ENCODE data around the gene CTNND2. TPM values are rescaled to one million over a fixed set of nuclear protein-coding genes. Genes with fewer than 3 reads are reported as not detected.

CTNND2 gene
- total and polyA plus RNA-seq, 3 donors from 2014 or later, result 9.1 to 17.2 (median 11.3) TPM

DNA sequence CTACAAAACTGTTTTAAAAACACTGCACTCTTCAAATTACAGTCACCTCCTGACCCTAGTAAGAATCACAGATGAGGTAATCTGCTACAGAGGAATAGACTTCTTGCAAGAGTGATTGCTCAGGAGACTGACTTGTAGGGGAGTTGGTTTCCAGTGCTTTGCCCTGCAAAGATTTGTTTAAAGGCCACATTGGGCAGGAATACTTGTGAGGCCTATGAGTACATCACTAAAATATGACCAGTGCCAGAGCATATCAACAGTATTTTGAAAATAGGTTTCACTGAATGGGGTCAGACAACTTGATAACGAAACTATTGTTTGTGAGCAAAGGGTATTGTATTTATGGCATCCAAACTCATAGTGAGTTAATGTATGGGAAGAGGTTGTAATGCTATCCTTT is 21.5 kb upstream of the CTNND2 start:
- 83 to 96% methylated on average over 1 of the region's 1 CpG for WGBS, 2 donors
- no peak for DNase-seq
- intact Hi-C loops (cut with DNase I; ENCODE audit: low total_unique reads), result no loop called here
- Histone ChIP-seq H3K27ac (no peak overlapping the region), H3K4me1 (no peaks in the 10 kb centered on the region), H3K27me3 (no peaks in the 10 kb centered on the region), H3K36me3 (ENCODE audit: low read depth, missing control alignments) (no peaks in the 10 kb centered on the region), H3K9me3 (no peaks in the 10 kb centered on the region), H3K4me3 (no peak overlapping the region)
- TF ChIP-seq, protein P1, sequence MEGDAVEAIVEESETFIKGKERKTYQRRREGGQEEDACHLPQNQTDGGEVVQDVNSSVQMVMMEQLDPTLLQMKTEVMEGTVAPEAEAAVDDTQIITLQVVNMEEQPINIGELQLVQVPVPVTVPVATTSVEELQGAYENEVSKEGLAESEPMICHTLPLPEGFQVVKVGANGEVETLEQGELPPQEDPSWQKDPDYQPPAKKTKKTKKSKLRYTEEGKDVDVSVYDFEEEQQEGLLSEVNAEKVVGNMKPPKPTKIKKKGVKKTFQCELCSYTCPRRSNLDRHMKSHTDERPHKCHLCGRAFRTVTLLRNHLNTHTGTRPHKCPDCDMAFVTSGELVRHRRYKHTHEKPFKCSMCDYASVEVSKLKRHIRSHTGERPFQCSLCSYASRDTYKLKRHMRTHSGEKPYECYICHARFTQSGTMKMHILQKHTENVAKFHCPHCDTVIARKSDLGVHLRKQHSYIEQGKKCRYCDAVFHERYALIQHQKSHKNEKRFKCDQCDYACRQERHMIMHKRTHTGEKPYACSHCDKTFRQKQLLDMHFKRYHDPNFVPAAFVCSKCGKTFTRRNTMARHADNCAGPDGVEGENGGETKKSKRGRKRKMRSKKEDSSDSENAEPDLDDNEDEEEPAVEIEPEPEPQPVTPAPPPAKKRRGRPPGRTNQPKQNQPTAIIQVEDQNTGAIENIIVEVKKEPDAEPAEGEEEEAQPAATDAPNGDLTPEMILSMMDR (IDR thresholded peaks at IDR 0.05), result no peak
- no peak for TF ChIP-seq POLR2A (IDR thresholded peaks at IDR 0.05)

DNA sequence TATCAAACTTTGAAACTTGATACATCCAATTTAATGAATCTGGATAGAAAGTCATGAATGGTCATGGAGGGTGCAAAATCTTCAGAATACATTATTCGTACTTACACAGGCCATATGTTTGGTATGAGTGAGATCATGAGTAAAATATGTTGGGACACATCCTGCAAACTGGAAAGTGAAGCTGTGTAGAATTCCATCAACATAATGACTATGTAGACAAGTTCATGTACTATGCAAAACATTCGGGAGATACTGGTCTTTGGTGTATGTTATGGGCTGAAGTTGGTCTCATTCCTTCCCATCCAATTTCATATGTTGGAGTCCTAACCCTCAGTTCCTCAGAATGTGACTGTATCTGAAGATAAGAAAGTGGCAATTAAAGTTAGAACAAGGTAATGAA is 18.1 kb upstream of the CTNND2 start:
- intact Hi-C loops (cut with DNase I; ENCODE audit: low total_unique reads), result no loop called here
- WGBS, 2 donors, result 86 to 96% methylated on average over 2 of the region's 2 CpGs
- H3K27me3 ChIP-seq, result no peaks in the 10 kb centered on the region
- no peaks in the 10 kb centered on the region for H3K36me3 ChIP-seq (ENCODE audit: low read depth, missing control alignments)
- no peaks in the 10 kb centered on the region for H3K4me1 ChIP-seq
- no peak overlapping the region for H3K4me3 ChIP-seq
- H3K9me3 ChIP-seq, result no peaks in the 10 kb centered on the region
- H3K27ac ChIP-seq, result no peak overlapping the region
- DNase-seq, result no peak
- no peak for TF ChIP-seq POLR2A (IDR thresholded peaks at IDR 0.05)
- TF ChIP-seq, protein P1 (IDR thresholded peaks at IDR 0.05), result no peak

DNA sequence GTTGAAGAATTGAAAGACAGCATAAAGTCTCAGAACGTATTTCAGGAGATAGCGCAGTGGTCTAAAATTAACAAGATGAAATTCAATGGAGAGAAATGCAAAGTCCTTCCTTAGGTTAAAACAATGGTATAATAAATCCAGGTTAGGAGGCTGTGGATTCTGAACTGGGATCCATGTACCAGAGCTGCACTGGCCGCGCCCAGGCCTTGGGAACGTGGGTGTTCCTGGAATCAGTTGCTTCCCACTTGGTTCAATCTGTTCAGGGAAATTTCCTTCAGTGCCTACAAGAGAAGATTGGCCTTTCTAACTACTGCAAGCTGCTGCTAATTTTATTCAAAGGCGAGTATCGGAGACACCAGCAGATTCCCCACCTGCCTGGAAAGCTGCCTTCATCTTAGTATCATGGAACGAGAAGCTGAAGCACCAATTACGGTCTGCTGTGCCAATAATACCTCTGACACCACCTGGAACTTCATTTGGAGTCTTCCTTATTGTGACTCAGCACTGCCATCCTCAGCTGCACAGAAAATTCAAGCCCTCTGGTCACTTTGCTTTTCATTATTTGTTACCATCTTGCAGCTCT is 14.3 kb upstream of the CTNND2 start:
- Histone ChIP-seq H3K36me3 (ENCODE audit: low read depth, missing control alignments) (no peaks in the 10 kb centered on the region), H3K9me3 (no peaks in the 10 kb centered on the region), H3K4me1 (no peaks in the 10 kb centered on the region), H3K27ac (no peak overlapping the region), H3K4me3 (no peak overlapping the region), H3K27me3 (no peaks in the 10 kb centered on the region)
- intact Hi-C loops (cut with DNase I; ENCODE audit: low total_unique reads), result no loop called here
- TF ChIP-seq, protein P1 (IDR thresholded peaks at IDR 0.05), result no peak
- 90 to 92% methylated on average over 9 of the region's 9 CpGs for WGBS, 2 donors
- DNase-seq, result no peak

DNA sequence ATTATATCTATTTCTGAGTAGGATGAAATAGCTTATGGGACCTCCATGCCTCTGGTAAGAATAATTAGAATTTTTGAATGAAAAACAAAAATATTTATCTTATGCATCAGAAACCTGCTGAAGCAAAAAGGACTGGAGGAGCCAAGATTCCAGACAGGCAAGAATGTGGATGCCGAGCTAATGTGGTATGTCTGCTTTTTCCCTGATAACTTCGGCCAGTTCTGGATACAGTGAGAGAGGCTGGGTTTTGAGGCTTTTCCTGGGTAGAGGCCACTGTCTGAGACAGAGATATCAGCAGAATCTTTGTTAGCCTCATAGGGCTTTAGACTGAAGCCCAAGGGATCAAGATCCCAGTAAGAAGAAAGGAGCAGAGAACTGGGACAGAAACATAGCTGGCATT is 5.2 kb upstream of the CTNND2 start:
- TF ChIP-seq, protein P1 (IDR thresholded peaks at IDR 0.05), result no peak
- TF ChIP-seq POLR2A (IDR thresholded peaks at IDR 0.05), result no peak
- no peak overlapping the region for H3K27ac ChIP-seq
- intact Hi-C loops (cut with DNase I; ENCODE audit: low total_unique reads), result no loop called here
- H3K4me1 ChIP-seq, result no peaks in the 10 kb centered on the region
- no peaks in the 10 kb centered on the region for H3K27me3 ChIP-seq
- no peaks in the 10 kb centered on the region for H3K36me3 ChIP-seq (ENCODE audit: low read depth, missing control alignments)
- no peak for DNase-seq
- 69 to 77% methylated on average over 2 of the region's 2 CpGs for WGBS, 2 donors
- no peaks in the 10 kb centered on the region for H3K9me3 ChIP-seq
- H3K4me3 ChIP-seq, result no peak overlapping the region

DNA sequence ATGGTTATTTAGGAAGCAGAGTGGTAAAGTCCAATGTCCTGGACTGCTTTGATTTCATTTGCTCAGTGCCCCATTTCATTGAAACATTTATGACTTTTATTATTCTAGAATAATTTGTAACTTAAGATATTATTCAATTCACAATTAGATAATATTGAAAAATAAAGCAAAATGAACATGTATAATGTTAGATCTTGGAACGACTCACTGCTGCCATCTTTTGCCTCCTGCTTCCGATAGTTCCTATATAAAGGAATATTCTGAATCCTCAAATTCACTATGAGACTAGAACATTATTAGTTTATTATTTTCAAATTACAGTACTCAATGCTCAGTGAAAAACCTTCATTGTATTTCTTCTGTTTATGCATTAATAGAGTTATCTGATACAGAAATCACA is 2.3 kb upstream of the CTNND2 start:
- intact Hi-C loops (cut with DNase I; ENCODE audit: low total_unique reads), result no loop called here
- no peaks in the 10 kb centered on the region for H3K4me1 ChIP-seq
- no peak overlapping the region for H3K27ac ChIP-seq
- no peak for DNase-seq
- 56 to 62% methylated on average over 2 of the region's 2 CpGs for WGBS, 2 donors
- no peaks in the 10 kb centered on the region for H3K27me3 ChIP-seq
- H3K4me3 ChIP-seq, result no peak overlapping the region
- H3K9me3 ChIP-seq, result no peaks in the 10 kb centered on the region
- no peaks in the 10 kb centered on the region for H3K36me3 ChIP-seq (ENCODE audit: low read depth, missing control alignments)
- TF ChIP-seq POLR2A (IDR thresholded peaks at IDR 0.05), result no peak
- TF ChIP-seq, protein P1 (IDR thresholded peaks at IDR 0.05), result no peak
